Neuronal stem cell (in vitro differentiated cells): Measurements from ENCODE around the gene RAB22A.

Source experiments
- DNase-seq: peaks from one replicate; pipeline ENCODE4 v3.0.0-alpha.2; 2013; ENCODE audit warnings: low spot score
- H2AFZ ChIP-seq: one replicate; pipeline ENCODE4 v1.6.1; 2013; ENCODE audit warnings: mild to moderate bottlenecking, low read length, inconsistent platforms
- H2AK5ac ChIP-seq: 2 replicates; pipeline ENCODE4 v1.6.1; 2013; ENCODE audit warnings: low read depth, mild to moderate bottlenecking, inconsistent platforms, low read length, moderate library complexity, mixed read lengths
- H2BK120ac ChIP-seq: 2 replicates; pipeline ENCODE4 v1.6.1; 2013; ENCODE audit warnings: low read depth, mild to moderate bottlenecking, inconsistent platforms, low read length, moderate library complexity, mixed read lengths
- H2BK12ac ChIP-seq: one replicate; pipeline ENCODE4 v1.6.1; 2013; ENCODE audit warnings: low read length, inconsistent platforms
- H2BK15ac ChIP-seq: 2 replicates; pipeline ENCODE4 v1.6.1; 2013; ENCODE audit warnings: mild to moderate bottlenecking, low read length, inconsistent platforms, mixed read lengths
- H2BK5ac ChIP-seq: one replicate; pipeline ENCODE4 v1.6.1; 2013; ENCODE audit warnings: inconsistent platforms, mild to moderate bottlenecking, low read length, moderate library complexity
- H3K14ac ChIP-seq: one replicate; pipeline ENCODE4 v1.6.1; 2013; ENCODE audit warnings: low read length, inconsistent platforms
- H3K18ac ChIP-seq: 2 replicates; pipeline ENCODE4 v1.6.1; 2013; ENCODE audit warnings: low read length, inconsistent platforms
- H3K23ac ChIP-seq: 2 replicates; pipeline ENCODE4 v1.6.1; 2013; ENCODE audit warnings: low read depth, mild to moderate bottlenecking, mixed read lengths, low read length, inconsistent platforms; ENCODE audit not compliant: poor library complexity
- H3K27ac ChIP-seq: replicated peaks from 3 replicates; pipeline ENCODE4 v1.5.1; 2013; ENCODE audit warnings: low read length, inconsistent platforms
- H3K27me3 ChIP-seq, 3 experiments: 2 replicates each; pipeline ENCODE4 v1.6.1; 2013; ENCODE audit warnings: low read length in 3 of 3, mild to moderate bottlenecking in 2 of 3, inconsistent platforms in 1 of 3, low read depth in 1 of 3, mixed read lengths in 1 of 3, moderate library complexity in 1 of 3; ENCODE audit not compliant: control insufficient read depth in 3 of 3, insufficient read depth in 3 of 3
- H3K36me3 ChIP-seq, 2 donors: replicated peaks in 1 of 2; 2 replicates each; pipeline ENCODE4 v1.6.1; 2013; ENCODE audit warnings: low read length in 2 of 2; ENCODE audit not compliant: control insufficient read depth in 2 of 2, insufficient read depth in 2 of 2
- H3K4ac ChIP-seq: 2 replicates; pipeline ENCODE4 v1.6.1; 2013; ENCODE audit warnings: inconsistent platforms, mild to moderate bottlenecking, low read length, moderate library complexity
- H3K4me1 ChIP-seq, 2 donors: 1 replicate in 1 of 2; 2 replicates in 1 of 2; pipeline ENCODE4 v1.6.1; 2013; ENCODE audit warnings: low read length in 2 of 2, low read depth in 1 of 2; ENCODE audit not compliant: control insufficient read depth in 2 of 2, insufficient read depth in 1 of 2
- H3K4me2 ChIP-seq: one replicate; pipeline ENCODE4 v1.6.1; 2013; ENCODE audit warnings: mild to moderate bottlenecking, low read length, inconsistent platforms; ENCODE audit not compliant: insufficient read depth, poor library complexity, severe bottlenecking
- H3K4me3 ChIP-seq, 2 donors: 2 replicates each; pipeline ENCODE4 v1.5.1; 2013; ENCODE audit warnings: low read length in 2 of 2, mild to moderate bottlenecking in 2 of 2, inconsistent platforms in 1 of 2, moderate library complexity in 1 of 2
- H3K79me1 ChIP-seq: one replicate; pipeline ENCODE4 v1.6.1; 2013; ENCODE audit warnings: low read depth, mild to moderate bottlenecking, inconsistent platforms, low read length, moderate library complexity
- H3K9ac ChIP-seq: one replicate; pipeline ENCODE4 v1.6.1; 2013; ENCODE audit warnings: mild to moderate bottlenecking, low read depth, low read length, inconsistent platforms; ENCODE audit not compliant: poor library complexity
- H3K9me3 ChIP-seq, 2 donors: replicated peaks in 1 of 2; 2 replicates each; pipeline versions ENCODE3 to v1.6.1; 2013; ENCODE audit warnings: low read length in 2 of 2, mild to moderate bottlenecking in 2 of 2, inconsistent platforms in 1 of 2, low read depth in 1 of 2, mixed read lengths in 1 of 2, moderate library complexity in 1 of 2; ENCODE audit not compliant: control insufficient read depth in 2 of 2, insufficient read depth in 1 of 2
- H4K8ac ChIP-seq: one replicate; pipeline ENCODE4 v1.6.1; 2013; ENCODE audit warnings: low read depth, mild to moderate bottlenecking, inconsistent platforms, low read length, moderate library complexity
- H4K91ac ChIP-seq: one replicate; pipeline ENCODE4 v1.6.1; 2013; ENCODE audit warnings: low read length, low read depth, mild to moderate bottlenecking, inconsistent platforms; ENCODE audit not compliant: poor library complexity
- WGBS, 2 donors: extraction: QIAGEN DNeasy Blood & Tissue Kit; methylation state at CpG; one replicate each; pipeline ENCODE4 v1.1.7; 2013; ENCODE audit warnings: missing lambda C conversion rate in 2 of 2, mixed read lengths in 1 of 2; ENCODE audit not compliant: insufficient read length in 2 of 2, insufficient replicate concordance in 1 of 2; ENCODE audit errors: extremely low coverage in 2 of 2; 5-methylcytosine and 5-hydroxymethylcytosine counted together

RAB22A gene

GRCh38 chr20:58342104-58342945, 32.8 kb downstream of the RAB22A start:
- peaks cover 4% of the 10 kb centered on the region for H3K79me1 ChIP-seq
- no peak overlapping the region for H3K9ac ChIP-seq
- no peak overlapping the region for H3K23ac ChIP-seq
- H2BK120ac ChIP-seq, result no peak overlapping the region
- H3K9me3 ChIP-seq, result no peaks in the 10 kb centered on the region
- H3K14ac ChIP-seq, result no peak overlapping the region
- no peak overlapping the region for H2AFZ ChIP-seq
- H4K91ac ChIP-seq, result no peak overlapping the region
- no peak overlapping the region for H2BK15ac ChIP-seq
- no peak overlapping the region for H4K8ac ChIP-seq
- no peak overlapping the region for H2AK5ac ChIP-seq
- H3K4me1 ChIP-seq, result peaks cover 0 to 3% of the 10 kb centered on the region in 2 donors
- no CpG with 5 or more reads among the region's 3 CpGs for WGBS, 2 donors
- H2BK5ac ChIP-seq, result no peak overlapping the region
- H3K27ac ChIP-seq, result no peak overlapping the region
- no peak overlapping the region for H3K4ac ChIP-seq
- no peak overlapping the region for H3K18ac ChIP-seq
- H3K4me3 ChIP-seq, result no peak overlapping the region
- H3K27me3 ChIP-seq, result no peaks in the 10 kb centered on the region
- H3K4me2 ChIP-seq, result no peak overlapping the region
- no peak for DNase-seq
- no peak overlapping the region for H2BK12ac ChIP-seq
- peaks cover 13 to 31% of the 10 kb centered on the region in 2 donors for H3K36me3 ChIP-seq

GRCh38 chr20:58344741-58345140, 35.2 kb downstream of the RAB22A start:
- Histone ChIP-seq H3K14ac (no peak overlapping the region), H2AFZ (no peak overlapping the region), H4K91ac (no peak overlapping the region), H3K9ac (no peak overlapping the region), H3K4me3 (no peak overlapping the region), H3K4ac (no peak overlapping the region), H3K79me1 (peaks cover 4% of the 10 kb centered on the region), H2BK5ac (no peak overlapping the region), H3K36me3 (peaks cover 13 to 31% of the 10 kb centered on the region in 2 donors), H3K27me3 (no peaks in the 10 kb centered on the region), H4K8ac (no peak overlapping the region), H2BK12ac (no peak overlapping the region), H3K27ac (no peak overlapping the region), H2BK120ac (no peak overlapping the region), H2AK5ac (no peak overlapping the region), H3K18ac (no peak overlapping the region), H2BK15ac (no peak overlapping the region), H3K23ac (no peak overlapping the region), H3K4me2 (no peak overlapping the region), H3K9me3 (no peaks in the 10 kb centered on the region), H3K4me1 (peaks cover 0 to 3% of the 10 kb centered on the region in 2 donors)
- no CpG with 5 or more reads among the region's 4 CpGs for WGBS, 2 donors
- DNase-seq, result no peak

- no peak overlapping the region for H2AK5ac ChIP-seq
- no peak overlapping the region for H2BK120ac ChIP-seq
- no peaks in the 10 kb centered on the region for H3K9me3 ChIP-seq
- no peak overlapping the region for H3K27ac ChIP-seq
- H4K91ac ChIP-seq, result no peak overlapping the region
- H3K27me3 ChIP-seq, result no peaks in the 10 kb centered on the region
- no peak overlapping the region for H3K4ac ChIP-seq
- WGBS, 2 donors, result no CpG with 5 or more reads among the region's 3 CpGs
- no peak overlapping the region for H4K8ac ChIP-seq
- no peak for DNase-seq
- H2AFZ ChIP-seq, result no peak overlapping the region
- H2BK5ac ChIP-seq, result no peak overlapping the region
- no peak overlapping the region for H3K4me3 ChIP-seq
- no peak overlapping the region for H3K14ac ChIP-seq
- H2BK12ac ChIP-seq, result no peak overlapping the region
- peaks cover 4% of the 10 kb centered on the region for H3K79me1 ChIP-seq
- no peaks in the 10 kb centered on the region for H3K4me1 ChIP-seq
- no peak overlapping the region for H3K18ac ChIP-seq
- no peak overlapping the region for H3K4me2 ChIP-seq
- H2BK15ac ChIP-seq, result no peak overlapping the region
- H3K36me3 ChIP-seq, result peaks cover 11 to 41% of the 10 kb centered on the region in 2 donors
- no peak overlapping the region for H3K9ac ChIP-seq
- no peak overlapping the region for H3K23ac ChIP-seq
Observed at GRCh38 chr20:58349570-58349969, 40.1 kb downstream of the RAB22A start.

- Histone ChIP-seq H2BK12ac (no peak overlapping the region), H3K36me3 (peaks cover 3 to 33% of the 10 kb centered on the region in 2 donors), H4K8ac (no peak overlapping the region), H3K9me3 (no peaks in the 10 kb centered on the region), H2BK15ac (no peak overlapping the region), H3K4me2 (no peak overlapping the region), H3K27ac (no peak overlapping the region), H3K9ac (no peak overlapping the region), H3K4me1 (no peaks in the 10 kb centered on the region), H3K23ac (no peak overlapping the region), H2AFZ (no peak overlapping the region), H3K18ac (no peak overlapping the region), H3K14ac (no peak overlapping the region), H2BK5ac (no peak overlapping the region), H3K27me3 (no peaks in the 10 kb centered on the region), H2BK120ac (no peak overlapping the region), H4K91ac (no peak overlapping the region), H2AK5ac (no peak overlapping the region), H3K4me3 (no peak overlapping the region), H3K79me1 (no peaks in the 10 kb centered on the region), H3K4ac (no peak overlapping the region)
- no peak for DNase-seq
- no CpG with 5 or more reads among the region's 2 CpGs for WGBS, 2 donors
Observed at GRCh38 chr20:58352468-58352867, 43.0 kb downstream of the RAB22A start.
